Pulmonary artery endothelial cell (primary cell): ENCODE measurements around the gene CBR4. TPM values are rescaled to one million over a fixed set of nuclear protein-coding genes. Genes with fewer than 3 reads are reported as not detected.

ENCODE experiments used
- DNase-seq: peaks from one replicate; pipeline ENCODE4 v3.0.0-alpha.2; 2011; ENCODE audit warnings: low read depth, low spot score
- total RNA-seq: library from RNA; depleted of rRNA; stranded (reverse); fragments of >200 nt; gene quantifications from 2 replicates; pipeline ENCODE4 v1.2.3, GENCODE V29; 2014

Gene CBR4
- total RNA-seq, 1 donor from 2014 or later: 19.2 TPM

GRCh38 chr4:169033660-169034059, 23.6 kb upstream of the CBR4 start:
- no peak for DNase-seq

DNA sequence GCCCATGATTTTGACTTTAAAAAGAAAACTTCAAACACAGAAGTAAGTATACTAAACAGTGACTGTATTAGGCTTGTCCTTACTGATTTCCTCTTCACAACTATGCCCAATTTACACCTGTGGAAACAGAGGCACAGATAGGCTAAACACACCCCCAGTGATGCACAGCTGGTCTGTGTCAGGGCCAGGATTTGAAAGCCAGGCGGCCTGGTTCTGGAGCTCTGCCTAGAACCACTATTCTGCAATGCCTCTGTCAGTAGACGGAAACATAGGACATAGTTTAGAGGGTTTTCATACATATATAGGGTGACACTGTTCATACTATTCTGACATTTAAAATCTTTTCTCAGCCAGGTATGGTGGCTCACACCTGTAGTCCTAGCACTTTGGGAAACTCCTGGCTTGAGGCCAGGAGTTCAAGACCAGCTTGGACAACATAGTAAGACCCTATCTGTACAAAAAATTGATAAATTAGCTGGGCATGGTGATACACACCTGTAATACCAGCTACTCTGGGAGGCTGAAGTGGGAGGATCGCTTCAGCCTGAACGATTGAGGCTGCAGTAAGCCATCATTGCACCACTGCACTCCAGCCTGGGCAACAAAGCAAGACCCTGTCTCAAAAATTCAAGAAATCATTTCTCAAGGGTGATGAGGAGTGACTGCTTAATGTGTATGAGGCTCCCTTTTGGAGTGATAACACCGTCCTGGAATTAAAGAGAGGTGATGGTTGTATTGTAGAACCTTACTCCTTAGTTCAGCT, 23.0 kb upstream of the CBR4 start:
- no peak for DNase-seq

- no peak for DNase-seq
Measured at GRCh38 chr4:169032194-169032593, 22.1 kb upstream of the CBR4 start.

GRCh38 chr4:169031392-169031791, 21.3 kb upstream of the CBR4 start:
- no peak for DNase-seq

DNA sequence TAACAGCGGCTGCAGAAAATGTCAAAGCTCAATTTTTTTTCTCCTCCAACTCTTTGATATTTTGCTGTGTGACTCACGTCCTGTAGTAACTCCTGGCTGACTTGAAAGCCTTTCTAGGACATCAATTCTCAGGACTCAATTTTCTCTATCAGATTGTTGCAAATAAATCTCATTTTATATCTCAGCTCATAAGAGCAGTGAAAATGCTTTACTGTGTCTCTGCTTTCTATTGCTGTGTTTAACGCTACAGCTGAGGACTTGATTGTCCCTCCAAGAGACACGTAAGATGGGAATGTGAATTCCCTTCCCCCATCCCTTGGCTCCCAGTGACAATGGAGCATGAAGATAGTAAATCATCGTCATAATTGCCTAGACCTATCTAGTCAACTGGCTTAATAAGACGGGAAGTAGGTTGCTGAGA, 20.5 kb upstream of the CBR4 start:
- DNase-seq: no peak

DNA sequence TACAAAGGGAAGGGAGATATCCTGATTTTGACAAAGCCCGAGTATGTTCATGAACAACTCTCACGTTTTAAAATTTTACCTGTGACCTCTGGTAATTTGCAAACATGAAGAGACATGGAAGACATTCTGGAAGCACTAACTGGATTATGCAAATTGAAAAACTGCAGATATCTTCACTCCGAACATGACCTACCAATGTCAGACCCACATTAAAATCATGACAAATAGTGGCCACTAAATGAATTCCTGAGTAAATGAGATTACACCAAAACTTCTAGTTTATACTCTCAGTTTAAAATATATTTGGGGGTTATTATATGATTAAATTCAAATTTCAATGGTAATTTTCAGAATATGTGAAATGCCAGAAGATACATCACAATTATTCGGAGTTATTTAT, 19.9 kb upstream of the CBR4 start:
- DNase-seq: no peak

DNA sequence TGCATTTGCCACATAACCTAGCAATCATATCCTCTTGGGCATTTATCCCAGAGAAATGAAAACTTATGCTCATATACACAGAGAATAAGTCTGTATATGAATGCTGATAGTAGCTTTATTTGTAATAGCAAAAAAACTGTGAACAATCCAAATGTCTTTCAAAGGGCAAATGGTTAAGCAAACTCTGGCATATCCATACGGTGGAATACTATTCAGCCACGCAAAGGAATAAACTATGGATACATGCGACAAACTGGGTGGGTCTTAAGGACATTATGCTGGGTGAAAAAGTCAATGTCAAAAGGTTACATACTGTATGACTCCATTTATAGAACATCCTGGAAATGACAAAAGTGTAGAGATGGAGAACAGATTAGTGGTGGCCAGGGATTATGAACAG, 17.6 kb upstream of the CBR4 start:
- DNase-seq: no peak

- no peak for DNase-seq
Measured at GRCh38 chr4:169025184-169025583, 15.1 kb upstream of the CBR4 start.

DNA sequence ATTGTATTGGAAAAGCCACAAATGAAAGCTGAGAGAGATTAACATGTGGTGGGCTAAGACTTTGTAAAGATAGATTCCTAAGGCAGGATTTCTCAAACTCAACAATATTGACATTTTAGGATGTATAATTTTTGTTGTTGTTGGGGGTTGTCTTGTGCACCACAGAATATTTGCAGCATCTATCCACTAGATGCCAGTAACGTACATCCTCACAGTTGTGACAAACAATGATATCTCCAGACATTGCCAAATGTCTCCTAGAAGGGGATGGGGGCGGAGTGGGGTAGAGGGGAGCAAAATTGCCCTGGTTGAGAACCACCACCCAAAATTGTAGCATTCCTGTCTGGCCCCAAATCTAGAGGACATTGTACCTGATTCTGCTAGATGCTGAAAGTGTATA, 14.7 kb upstream of the CBR4 start:
- DNase-seq: peak; percentile 17

GRCh38 chr4:169018406-169018805, 8.4 kb upstream of the CBR4 start:
- no peak for DNase-seq

- DNase-seq: no peak
Measured at GRCh38 chr4:169017971-169018370, 7.9 kb upstream of the CBR4 start.

DNA sequence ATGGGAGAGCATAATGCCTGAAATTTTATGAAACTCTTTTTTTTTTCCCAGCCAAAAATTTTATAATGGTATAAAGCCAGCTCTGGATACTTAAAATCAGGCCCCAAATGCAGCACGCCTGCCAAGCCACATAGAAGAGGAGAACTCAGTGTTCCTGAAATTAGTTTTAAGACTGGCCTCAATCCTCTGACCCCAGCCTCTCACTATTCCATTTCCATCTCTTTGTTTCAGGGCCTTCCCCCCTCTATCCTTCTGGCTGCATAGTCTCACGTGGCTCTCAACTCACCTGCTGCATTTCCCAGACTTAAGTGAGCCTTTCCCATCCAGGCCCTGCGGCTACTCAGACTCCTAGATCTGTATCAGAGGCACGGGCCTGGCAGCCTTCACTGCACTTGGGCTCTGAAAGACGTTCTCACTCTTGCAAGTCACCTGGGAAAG, 5.2 kb upstream of the CBR4 start:
- no peak for DNase-seq

- no peak for DNase-seq
Measured at GRCh38 chr4:169014586-169014985, 4.5 kb upstream of the CBR4 start.

DNA sequence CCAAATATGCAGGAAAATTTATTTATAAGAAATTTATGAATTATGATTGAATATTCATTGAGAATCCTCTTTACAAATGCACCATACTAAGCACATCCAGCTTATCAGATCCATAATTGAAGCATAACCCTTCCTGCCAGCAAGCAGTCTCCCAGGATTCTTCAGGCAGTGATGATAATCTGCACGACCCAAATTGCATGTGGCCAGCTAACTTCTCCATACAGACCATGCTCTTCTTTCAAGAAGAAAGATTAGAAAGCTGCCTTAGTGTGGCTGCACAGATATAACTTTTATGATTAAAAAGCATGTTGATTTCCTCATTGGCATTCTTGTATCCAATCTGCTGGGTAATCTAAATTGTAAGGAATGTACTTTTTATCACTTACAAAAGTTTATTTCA, 3.3 kb upstream of the CBR4 start:
- DNase-seq: no peak

DNA sequence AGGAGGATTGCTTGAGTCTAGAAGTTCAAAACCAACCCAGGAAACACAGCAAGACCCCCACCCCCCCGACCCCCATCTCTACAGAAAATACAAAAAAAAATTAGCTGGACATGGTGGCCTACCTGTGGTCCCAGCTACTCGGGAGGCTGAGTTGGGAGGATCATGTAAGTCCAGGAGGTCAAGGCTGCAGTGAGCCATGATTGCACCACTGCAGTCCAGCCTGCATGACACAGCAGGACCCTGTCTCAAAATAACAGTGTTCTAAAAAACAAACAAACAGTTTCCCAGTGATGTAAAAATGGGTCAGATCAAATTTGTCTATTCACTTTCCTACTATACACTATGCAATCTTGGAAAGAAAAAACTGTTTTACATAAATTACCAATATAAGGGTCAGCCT, 2.0 kb upstream of the CBR4 start:
- DNase-seq: no peak

- peak; percentile 13 for DNase-seq
Measured at GRCh38 chr4:169009286-169010124, 550 bp downstream of the CBR4 start.

DNA sequence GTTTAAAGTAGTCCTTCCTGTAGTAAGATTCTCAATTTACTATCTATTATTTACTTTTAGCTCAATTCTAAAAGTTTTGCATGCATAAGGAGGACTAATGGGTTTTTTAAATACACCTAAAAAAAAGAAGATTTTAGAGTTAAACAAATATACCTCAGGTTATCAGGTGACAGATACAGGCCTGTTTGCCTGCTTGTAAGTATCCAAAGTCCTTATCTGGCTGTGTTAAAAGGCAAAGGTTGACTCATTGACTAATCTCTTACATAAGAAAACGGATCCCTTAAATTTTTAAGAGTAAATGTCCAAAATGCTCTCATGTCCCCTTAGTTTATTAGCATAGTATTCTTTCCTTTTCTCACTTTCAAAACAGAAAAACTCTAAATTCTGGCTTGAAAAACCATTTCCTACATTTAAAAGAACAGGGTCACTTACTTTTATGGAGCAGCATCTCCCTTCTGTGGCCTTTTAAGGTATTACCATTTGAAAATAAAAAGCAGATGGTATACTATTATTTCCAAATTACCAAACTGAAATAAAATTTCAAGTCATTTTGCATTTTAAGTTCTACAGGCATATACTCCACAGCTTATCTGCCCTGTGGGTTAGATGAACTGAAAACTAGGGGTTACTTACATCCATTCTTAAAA, 4.5 kb downstream of the CBR4 start:
- no peak for DNase-seq

GRCh38 chr4:169000315-169000714, 9.7 kb downstream of the CBR4 start:
- no peak for DNase-seq

- no peak for DNase-seq
Measured at GRCh38 chr4:168999809-169000208, 10.2 kb downstream of the CBR4 start.

DNA sequence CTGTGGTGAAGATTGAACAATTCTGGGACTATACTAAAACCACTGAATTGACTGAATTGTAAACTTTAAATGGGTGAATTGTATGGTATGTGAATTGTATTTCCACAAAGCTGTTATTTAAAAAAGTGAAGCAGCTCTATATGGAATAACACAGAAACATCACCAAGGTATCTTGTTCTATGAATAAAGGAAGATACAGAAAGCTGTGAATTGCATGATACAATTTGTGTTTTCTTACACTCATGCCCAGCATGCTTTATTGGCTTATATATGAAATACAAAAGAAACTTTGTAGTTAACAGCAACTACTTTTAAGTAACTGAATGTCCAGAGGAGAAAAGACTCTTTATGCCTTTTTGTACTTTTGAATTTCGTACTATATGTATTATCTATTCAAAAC, 11.5 kb downstream of the CBR4 start:
- DNase-seq: no peak

DNA sequence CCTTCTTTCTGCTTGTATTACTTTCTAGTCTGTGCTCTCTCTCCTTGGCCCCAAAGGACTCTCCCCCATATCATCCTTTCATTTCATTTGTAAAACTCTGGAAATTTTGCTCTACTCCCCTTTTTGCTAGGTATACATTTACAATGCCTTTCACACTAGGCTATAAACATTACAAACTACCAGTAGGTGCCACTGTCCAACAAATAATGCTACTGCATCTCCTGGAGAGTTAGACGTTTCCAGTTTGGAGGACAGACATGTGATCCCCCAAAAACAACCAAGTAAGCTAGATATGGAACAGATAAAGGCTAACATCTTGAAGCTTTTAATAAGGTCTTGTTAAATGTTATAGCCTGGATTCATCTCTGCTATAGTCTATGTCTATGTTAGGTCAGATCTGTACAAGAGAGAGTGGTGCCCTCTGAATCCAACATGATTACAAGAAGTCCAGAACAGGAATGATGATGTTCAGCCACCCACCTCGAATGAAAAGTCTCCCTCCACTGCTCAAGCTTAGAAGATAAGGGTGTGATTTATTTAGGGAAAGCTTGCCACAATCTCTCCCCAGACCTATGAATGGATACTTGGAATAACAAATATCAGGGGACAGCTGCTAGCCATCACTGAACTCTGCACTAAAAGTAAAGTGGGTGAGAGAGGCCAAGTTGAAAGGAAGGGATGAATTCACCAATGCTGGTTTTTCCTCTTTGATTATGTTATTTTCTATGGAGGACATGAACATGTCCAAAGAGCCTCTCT, 14.3 kb downstream of the CBR4 start:
- no peak for DNase-seq

GRCh38 chr4:168994958-168995357, 15.1 kb downstream of the CBR4 start:
- DNase-seq: no peak
